ENCODE data around the gene ASH1L.

DNA sequence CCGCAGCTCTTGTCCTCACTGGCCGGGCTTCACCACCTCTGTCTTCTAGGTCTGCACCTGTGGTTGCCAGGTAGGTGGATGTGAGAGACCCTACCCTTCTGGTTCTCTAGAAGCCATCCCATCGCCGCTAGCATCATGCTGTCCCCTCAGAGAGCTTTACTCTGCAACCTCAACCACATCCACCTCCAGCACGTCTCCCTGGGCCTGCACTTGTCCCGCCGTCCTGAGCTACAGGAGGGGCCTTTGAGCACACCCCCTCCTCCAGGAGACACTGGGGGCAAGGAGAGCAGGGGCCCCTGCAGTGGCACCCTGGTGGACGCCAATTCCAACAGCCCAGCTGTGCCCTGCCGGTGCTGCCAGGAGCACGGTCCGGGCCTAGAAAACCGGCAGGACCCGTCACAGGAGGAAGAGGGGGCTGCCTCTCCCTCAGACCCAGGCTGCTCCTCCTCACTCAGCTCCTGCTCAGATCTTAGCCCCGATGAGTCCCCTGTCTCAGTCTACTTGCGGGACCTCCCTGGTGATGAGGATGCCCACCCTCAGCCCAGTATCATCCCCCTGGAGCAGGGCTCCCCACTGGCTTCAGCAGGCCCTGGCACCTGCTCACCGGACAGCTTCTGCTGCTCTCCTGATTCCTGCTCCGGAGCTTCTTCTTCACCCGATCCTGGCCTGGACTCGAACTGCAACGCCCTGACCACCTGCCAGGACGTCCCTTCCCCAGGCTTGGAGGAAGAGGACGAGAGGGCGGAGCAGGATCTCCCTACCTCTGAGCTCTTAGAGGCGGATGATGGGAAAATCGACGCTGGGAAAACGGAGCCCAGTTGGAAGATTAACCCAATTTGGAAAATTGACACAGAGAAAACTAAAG lies 240.7 kb downstream of the ASH1L start:
- TF ChIP-seq SUZ12 (IDR thresholded peaks at IDR 0.05; ENCODE audit: extremely low read depth, insufficient read depth, insufficient read length) (no peak), ZNF274 (IDR thresholded peaks at IDR 0.05; ENCODE audit: low read depth, low read length) (no peak)
